Measurements from ENCODE around the gene DNAJB5.

GRCh38 chr9:34987160-34987901 lies 2.2 kb upstream of the DNAJB5 start:
- TF ChIP-seq CTCF (IDR thresholded peaks at IDR 0.05; ENCODE audit: low read depth, low read length) (no peak), EZH2phosphoT487 (IDR thresholded peaks at IDR 0.05; ENCODE audit: low read depth) (no peak)
